Right lobe of liver (tissue), 6 donors: ENCODE data around the gene PACRG. TPM values are rescaled to one million over a fixed set of nuclear protein-coding genes. Genes with fewer than 3 reads are reported as not detected.

ENCODE experiments used
- ATAC-seq, 4 donors: fragments of 200-7000 bp; cut with Tn5 transposase; one replicate each; pipeline ENCODE4 v1.9.1; 2020; ENCODE audit warnings: mild to moderate bottlenecking in 4 of 4, moderate library complexity in 4 of 4
- DNase-seq, 3 donors: peaks; one replicate each; pipeline ENCODE4 v3.0.0-alpha.2; 2020
- H3K27ac ChIP-seq, 3 donors: fragments of 200-600 bp; one replicate each; pipeline ENCODE4 v1.8.0; 2022
- H3K27me3 ChIP-seq, 2 donors: fragments of 200-600 bp; one replicate each; pipeline ENCODE4 v1.8.0; 2022
- H3K36me3 ChIP-seq, 4 donors: fragments of 200-600 bp; sonication (generic) in 1 of 4; one replicate each; pipeline versions ENCODE4 v1.5.1 to v1.8.0; 2017 to 2022; ENCODE audit warnings: control low read depth in 1 of 4
- H3K4me1 ChIP-seq, 4 donors: fragments of 200-600 bp; sonication (generic) in 1 of 4; one replicate each; pipeline versions ENCODE4 v1.5.1 to v1.8.0; 2017 to 2022; ENCODE audit warnings: control low read depth in 1 of 4
- H3K4me3 ChIP-seq, 3 donors: fragments of 200-600 bp; one replicate each; pipeline ENCODE4 v1.8.0; 2022
- H3K9me3 ChIP-seq, 4 donors: fragments of 200-600 bp; sonication (generic) in 1 of 4; one replicate each; pipeline versions ENCODE4 v1.5.1 to v1.8.0; 2017 to 2022; ENCODE audit warnings: control low read depth in 1 of 4
- CTCF ChIP-seq, 4 donors: fragments of 200-600 bp in 3 of 4; fragments of 450-650 bp in 1 of 4; IDR thresholded peaks; one replicate each; pipeline versions ENCODE4 v1.5.1 to v1.8.0; 2016 to 2022; ENCODE audit warnings: antibody characterized with exemption in 4 of 4, mild to moderate bottlenecking in 2 of 4
- POLR2A ChIP-seq: fragments of 450-650 bp; IDR thresholded peaks from one replicate; pipeline ENCODE4 v1.6.1; 2017; ENCODE audit warnings: antibody characterized with exemption, mild to moderate bottlenecking
- WGBS: methylation state at CpG from one replicate; pipeline ENCODE4 v1.1.6; 2018; ENCODE audit warnings: low coverage, low lambda C conversion rate; ENCODE audit not compliant: insufficient coverage; ENCODE audit errors: missing lambda C conversion rate; 5-methylcytosine and 5-hydroxymethylcytosine counted together
- intact Hi-C, 2 donors: fragments of 100-400 bp; cut with DNase I; formaldehyde crosslinking; loops; one replicate each; pipeline versions ENCODE4 v1.11.2 to v1.14.1; 2022
- total RNA-seq, 6 experiments: library from RNA; depleted of rRNA in 2 of 6; stranded (reverse); fragments of >200 nt in 2 of 6; fragmentation: NEBNext Ultra II Directional in 3 of 6; extraction: Animal tissue kit (Norgen Biotek cat#: 25700) in 3 of 6; gene quantifications; one replicate each; pipeline versions ENCODE4 v1.1.0 to v1.2.4, GENCODE V29; 2016 to 2023
- donor health status: DM: no; HTN: yes; CAD: no.
- donor health status: DM: no; HTN: no; CAD: no.
- donor health status: DM: no; HTN: no; CAD: no.
- donor health status: DM: no; HTN: yes; CAD: no.
- donor health status: DM: no; HTN: yes; CAD: no.

Gene PACRG
- total RNA-seq, 6 experiments from 2014 or later = 0.25 to 5.3 (median 2.7) TPM

GRCh38 chr6:163195721-163196691, 468.2 kb downstream of the PACRG start:
- Histone ChIP-seq H3K9me3 (no peaks in the 10 kb centered on the region), H3K4me3 (no peak overlapping the region), H3K27ac (peak overlapping the region in 2 of 3 donors; percentile 26 to 41), H3K36me3 (no peaks in the 10 kb centered on the region), H3K27me3 (no peaks in the 10 kb centered on the region), H3K4me1 (peaks cover 0 to 9% (median 3%) of the 10 kb centered on the region in 4 donors)
- ATAC-seq (peak; percentile 87 to 93 (median 90)), DNase-seq (peak in 1 of 3 donors; percentile 70)
- WGBS = 49% methylated on average over 18 of the region's 31 CpGs
- no peak for TF ChIP-seq CTCF (IDR thresholded peaks at IDR 0.05)
- TF ChIP-seq POLR2A = no peak
- intact Hi-C loops = loop anchor here in 1 of 2 donors (10.0 kb wide), 1 partner anchor 219 kb away; the partner anchor contains the start of gene QKI

- Histone ChIP-seq H3K36me3 (no peaks in the 10 kb centered on the region), H3K27me3 (no peaks in the 10 kb centered on the region), H3K4me3 (no peak overlapping the region), H3K9me3 (no peaks in the 10 kb centered on the region), H3K27ac (no peak overlapping the region), H3K4me1 (peaks cover 0 to 9% (median 3%) of the 10 kb centered on the region in 4 donors)
- 86% methylated on average over 3 of the region's 3 CpGs for WGBS
- TF ChIP-seq POLR2A (no peak), CTCF (IDR thresholded peaks at IDR 0.05) (no peak)
- ATAC-seq = no peak
- intact Hi-C loops = loop anchor here in 1 of 2 donors (10.0 kb wide), 1 partner anchor 217 kb away; the partner anchor contains the start of gene QKI
- no peak for DNase-seq
These were observed 470.1 kb downstream of the PACRG start for GRCh38 chr6:163197839-163198238.

- no peak overlapping the region for H3K27ac ChIP-seq
- no peaks in the 10 kb centered on the region for H3K27me3 ChIP-seq
- intact Hi-C loops = loop anchor here in 1 of 2 donors (10.0 kb wide), 1 partner anchor 216 kb away; the partner anchor contains the start of gene QKI
- H3K9me3 ChIP-seq = no peaks in the 10 kb centered on the region
- no peaks in the 10 kb centered on the region for H3K36me3 ChIP-seq
- DNase-seq (no peak), ATAC-seq (no peak)
- WGBS = 91% methylated on average over 6 of the region's 6 CpGs
- H3K4me1 ChIP-seq = peaks cover 0 to 9% (median 3%) of the 10 kb centered on the region in 4 donors
- no peak overlapping the region for H3K4me3 ChIP-seq
- no peak for TF ChIP-seq POLR2A
- TF ChIP-seq CTCF (IDR thresholded peaks at IDR 0.05) = no peak
These were observed 470.6 kb downstream of the PACRG start for GRCh38 chr6:163198396-163198795.

GRCh38 chr6:163199371-163199770, 471.6 kb downstream of the PACRG start:
- H3K4me3 ChIP-seq = no peak overlapping the region
- no peak overlapping the region for H3K27ac ChIP-seq
- 80% methylated on average over 3 of the region's 4 CpGs for WGBS
- ATAC-seq (no peak), DNase-seq (no peak)
- no peaks in the 10 kb centered on the region for H3K9me3 ChIP-seq
- H3K4me1 ChIP-seq = peaks cover 0 to 9% (median 3%) of the 10 kb centered on the region in 4 donors
- intact Hi-C loops = loop anchor here in 1 of 2 donors (10.0 kb wide), 1 partner anchor 215 kb away; the partner anchor contains the start of gene QKI
- no peaks in the 10 kb centered on the region for H3K36me3 ChIP-seq
- TF ChIP-seq CTCF (IDR thresholded peaks at IDR 0.05) (no peak), POLR2A (no peak)
- no peaks in the 10 kb centered on the region for H3K27me3 ChIP-seq
